Measurements from ENCODE around the gene FGF19. TPM values are rescaled to one million over a fixed set of nuclear protein-coding genes. Genes with fewer than 3 reads are reported as not detected.

The FGF19 gene
- total and polyA plus RNA-seq, 8 donors, result 0.06 to 0.08 TPM; not detected in 6

DNA sequence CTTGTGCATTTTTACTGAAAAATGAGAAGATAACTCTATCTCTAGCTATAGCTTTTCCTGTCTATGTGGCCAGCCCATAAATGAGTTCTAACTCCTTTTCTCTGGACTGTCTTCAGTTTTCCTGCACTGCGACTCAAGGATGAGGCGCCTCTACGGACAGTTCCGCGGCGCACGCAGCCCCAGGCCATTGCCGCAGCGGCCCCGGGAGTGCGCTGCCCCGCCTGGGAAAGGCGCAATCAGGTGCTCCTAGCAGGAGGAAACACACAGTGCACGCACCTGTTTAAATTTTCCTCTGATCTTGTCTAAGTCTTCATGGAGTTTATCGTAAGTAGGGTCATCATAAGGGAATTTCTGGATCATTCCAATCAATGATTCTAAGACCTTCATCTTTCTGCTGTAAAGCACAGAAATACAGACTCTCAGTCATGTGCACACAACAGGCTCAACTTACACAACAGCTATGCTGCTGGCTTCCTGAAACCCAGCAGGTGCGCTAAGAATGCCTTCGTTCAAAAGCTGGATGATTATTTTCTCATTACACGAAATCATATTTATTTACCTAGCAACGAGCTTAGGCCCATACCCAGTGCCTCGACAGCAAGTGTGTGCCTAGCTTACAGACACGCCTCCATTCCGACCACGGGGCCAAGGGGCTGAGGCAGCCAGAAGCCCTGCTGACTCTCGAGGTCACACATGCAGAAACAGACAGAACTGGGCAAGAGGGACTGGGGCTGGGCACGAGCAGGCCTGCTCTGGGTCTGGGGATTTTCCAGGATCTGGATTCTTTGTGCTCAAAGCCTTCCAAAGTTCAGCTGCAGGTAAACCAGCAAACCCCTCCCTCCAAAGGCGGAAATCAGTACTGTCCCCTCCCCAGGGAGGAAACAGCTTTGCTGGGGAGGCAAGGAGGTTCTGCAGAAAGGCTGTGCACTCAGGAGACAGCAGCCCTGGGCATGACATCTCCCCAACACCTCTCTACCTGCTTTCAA, 35.9 kb downstream of the FGF19 start:
- Histone ChIP-seq H3K36me3 (peaks cover 0 to 81% of the 10 kb centered on the region in 2 donors), H3K27me3 (no peaks in the 10 kb centered on the region), H3K4me3 (no peak overlapping the region), H3K27ac (no peak overlapping the region), H3K9me3 (no peaks in the 10 kb centered on the region), H3K4me1 (peaks cover 0 to 7% of the 10 kb centered on the region in 2 donors)
- no peak for ATAC-seq
- intact Hi-C loops (cut with DNase I), result no loop called here
- TF ChIP-seq, protein P1, sequence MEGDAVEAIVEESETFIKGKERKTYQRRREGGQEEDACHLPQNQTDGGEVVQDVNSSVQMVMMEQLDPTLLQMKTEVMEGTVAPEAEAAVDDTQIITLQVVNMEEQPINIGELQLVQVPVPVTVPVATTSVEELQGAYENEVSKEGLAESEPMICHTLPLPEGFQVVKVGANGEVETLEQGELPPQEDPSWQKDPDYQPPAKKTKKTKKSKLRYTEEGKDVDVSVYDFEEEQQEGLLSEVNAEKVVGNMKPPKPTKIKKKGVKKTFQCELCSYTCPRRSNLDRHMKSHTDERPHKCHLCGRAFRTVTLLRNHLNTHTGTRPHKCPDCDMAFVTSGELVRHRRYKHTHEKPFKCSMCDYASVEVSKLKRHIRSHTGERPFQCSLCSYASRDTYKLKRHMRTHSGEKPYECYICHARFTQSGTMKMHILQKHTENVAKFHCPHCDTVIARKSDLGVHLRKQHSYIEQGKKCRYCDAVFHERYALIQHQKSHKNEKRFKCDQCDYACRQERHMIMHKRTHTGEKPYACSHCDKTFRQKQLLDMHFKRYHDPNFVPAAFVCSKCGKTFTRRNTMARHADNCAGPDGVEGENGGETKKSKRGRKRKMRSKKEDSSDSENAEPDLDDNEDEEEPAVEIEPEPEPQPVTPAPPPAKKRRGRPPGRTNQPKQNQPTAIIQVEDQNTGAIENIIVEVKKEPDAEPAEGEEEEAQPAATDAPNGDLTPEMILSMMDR (IDR thresholded peaks at IDR 0.05), result no peak
- DNase-seq, result no peak

DNA sequence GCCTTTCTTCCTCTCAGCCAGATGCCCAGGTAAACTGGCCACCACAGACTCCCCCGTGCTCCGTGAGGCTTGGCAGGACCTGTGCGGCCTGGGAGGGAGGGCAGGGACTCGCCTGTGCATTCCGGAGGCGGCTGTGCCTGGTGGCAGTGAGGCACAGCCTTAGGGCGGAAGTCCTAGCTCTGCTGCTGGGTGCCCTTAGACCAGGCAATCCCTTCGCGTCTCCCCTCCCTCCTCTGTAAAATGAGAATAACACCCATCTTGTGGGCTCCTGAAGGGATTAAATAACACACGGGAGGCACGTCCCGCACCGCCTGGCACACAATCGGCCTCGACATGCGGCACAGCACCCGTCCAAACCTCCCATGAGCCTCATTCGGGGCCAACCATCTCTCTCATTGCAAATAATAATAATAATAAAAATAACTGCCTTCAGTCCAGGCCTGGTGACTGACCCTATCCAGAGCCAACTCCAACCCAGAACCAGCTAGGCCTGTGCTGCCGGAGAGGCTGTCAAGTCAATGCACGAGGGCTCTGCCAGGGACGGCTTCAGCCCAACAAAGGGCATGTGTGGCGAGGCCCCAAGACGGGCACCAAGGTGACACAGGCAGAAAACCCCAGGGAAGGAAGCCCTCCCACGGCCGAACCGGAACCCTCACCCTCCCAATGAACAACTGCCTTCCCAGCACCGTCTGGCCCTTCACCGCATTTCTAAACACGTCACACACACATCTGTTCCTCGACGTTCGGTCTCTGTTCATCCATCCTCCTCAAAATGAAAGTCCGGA, 36.9 kb downstream of the FGF19 start:
- DNase-seq (no peak), ATAC-seq (no peak)
- no peak overlapping the region for H3K4me3 ChIP-seq
- peaks cover 0 to 3% of the 10 kb centered on the region in 2 donors for H3K4me1 ChIP-seq
- intact Hi-C loops (cut with DNase I), result no loop called here
- no peaks in the 10 kb centered on the region for H3K27me3 ChIP-seq
- no peak overlapping the region for H3K27ac ChIP-seq
- H3K36me3 ChIP-seq, result peaks cover 0 to 71% of the 10 kb centered on the region in 2 donors
- no peaks in the 10 kb centered on the region for H3K9me3 ChIP-seq
- TF ChIP-seq, protein P1 (IDR thresholded peaks at IDR 0.05), result no peak

DNA sequence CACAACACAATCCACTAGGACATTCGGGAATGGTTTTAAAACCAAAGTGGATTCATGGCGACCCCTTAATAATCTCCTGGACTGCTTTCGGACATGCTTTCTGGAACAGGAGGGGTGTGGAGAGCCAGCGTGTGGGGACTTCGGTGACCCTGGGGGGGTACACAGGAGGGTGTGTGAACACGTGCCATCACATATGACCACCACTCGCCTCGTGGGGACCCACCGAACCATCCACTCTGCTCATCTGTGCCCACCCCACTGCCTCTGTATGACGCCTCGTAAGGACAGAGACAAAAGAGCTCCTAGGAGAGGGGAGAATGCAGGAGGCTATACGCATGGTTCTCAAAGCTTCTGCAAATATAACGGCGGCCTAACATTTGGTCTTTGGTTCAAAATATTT, 37.6 kb downstream of the FGF19 start:
- no peaks in the 10 kb centered on the region for H3K27me3 ChIP-seq
- TF ChIP-seq, protein P1 (IDR thresholded peaks at IDR 0.05), result no peak
- no peak for DNase-seq
- no peak overlapping the region for H3K27ac ChIP-seq
- H3K9me3 ChIP-seq, result no peaks in the 10 kb centered on the region
- H3K4me1 ChIP-seq, result peaks cover 0 to 3% of the 10 kb centered on the region in 2 donors
- intact Hi-C loops (cut with DNase I), result no loop called here
- H3K4me3 ChIP-seq, result no peak overlapping the region
- peaks cover 0 to 64% of the 10 kb centered on the region in 2 donors for H3K36me3 ChIP-seq
- no peak for ATAC-seq

DNA sequence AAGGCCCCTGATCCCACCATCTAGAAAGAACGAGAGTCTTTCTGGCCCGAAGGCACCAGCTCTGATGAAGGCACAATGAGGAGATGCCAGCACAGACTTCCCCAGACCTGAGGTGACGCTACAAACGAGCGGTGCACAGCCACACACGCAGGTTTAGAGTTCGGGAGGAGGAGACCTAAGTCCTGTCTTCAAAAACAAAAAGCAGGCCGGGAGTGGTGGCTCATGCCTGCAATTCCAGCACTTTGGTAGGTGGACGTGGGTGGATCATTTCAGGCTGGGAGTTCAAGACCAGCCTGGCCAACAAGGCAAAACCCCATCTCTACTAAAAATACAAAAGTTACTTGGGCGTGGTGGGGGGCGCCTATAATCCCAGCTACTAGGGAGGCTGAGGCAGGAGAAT, 38.2 kb downstream of the FGF19 start:
- Histone ChIP-seq H3K4me1 (peaks cover 0 to 3% of the 10 kb centered on the region in 2 donors), H3K4me3 (no peak overlapping the region), H3K36me3 (peaks cover 0 to 63% of the 10 kb centered on the region in 2 donors), H3K27me3 (no peaks in the 10 kb centered on the region), H3K9me3 (no peaks in the 10 kb centered on the region), H3K27ac (no peak overlapping the region)
- TF ChIP-seq, protein P1 (IDR thresholded peaks at IDR 0.05), result no peak
- ATAC-seq (no peak), DNase-seq (no peak)
- intact Hi-C loops (cut with DNase I), result no loop called here

DNA sequence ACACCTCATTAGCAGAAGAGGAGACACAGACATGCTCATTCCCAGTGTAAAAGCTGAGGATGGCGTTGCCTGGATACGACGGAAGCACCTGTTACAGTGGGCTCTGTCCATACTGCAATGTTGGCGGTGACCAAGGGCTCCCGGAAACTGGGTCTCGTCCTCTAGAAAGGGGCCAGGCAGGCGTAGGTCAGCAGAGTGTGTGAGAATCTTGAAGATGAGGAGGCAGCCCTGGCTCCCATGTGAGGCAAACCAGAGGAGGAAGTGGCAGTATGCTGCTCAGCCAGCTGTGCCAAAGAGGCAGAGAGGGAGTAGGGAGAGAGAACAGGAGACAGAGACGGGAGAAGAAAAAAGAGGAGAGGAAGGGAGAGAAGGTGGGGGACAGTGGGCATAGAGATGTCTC, 38.9 kb downstream of the FGF19 start:
- TF ChIP-seq, protein P1 (IDR thresholded peaks at IDR 0.05), result no peak
- Histone ChIP-seq H3K4me1 (peaks cover 0 to under 1% of the 10 kb centered on the region in 2 donors), H3K36me3 (peaks cover 0 to 59% of the 10 kb centered on the region in 2 donors), H3K9me3 (no peaks in the 10 kb centered on the region), H3K4me3 (no peak overlapping the region), H3K27me3 (no peaks in the 10 kb centered on the region), H3K27ac (no peak overlapping the region)
- DNase-seq, result no peak
- intact Hi-C loops (cut with DNase I), result no loop called here
- no peak for ATAC-seq

All from left lung (tissue), 10 donors.